GM21737 (cell line): Measurements from ENCODE around the gene AGPAT1.

Experiments
- ATAC-seq: cut with Tn5 transposase; IDR thresholded peaks from one replicate; pipeline ENCODE4 v1.9.1; 2021; ENCODE audit warnings: mild to moderate bottlenecking, moderate library complexity; ENCODE audit not compliant: unreplicated experiment

Gene AGPAT1

DNA sequence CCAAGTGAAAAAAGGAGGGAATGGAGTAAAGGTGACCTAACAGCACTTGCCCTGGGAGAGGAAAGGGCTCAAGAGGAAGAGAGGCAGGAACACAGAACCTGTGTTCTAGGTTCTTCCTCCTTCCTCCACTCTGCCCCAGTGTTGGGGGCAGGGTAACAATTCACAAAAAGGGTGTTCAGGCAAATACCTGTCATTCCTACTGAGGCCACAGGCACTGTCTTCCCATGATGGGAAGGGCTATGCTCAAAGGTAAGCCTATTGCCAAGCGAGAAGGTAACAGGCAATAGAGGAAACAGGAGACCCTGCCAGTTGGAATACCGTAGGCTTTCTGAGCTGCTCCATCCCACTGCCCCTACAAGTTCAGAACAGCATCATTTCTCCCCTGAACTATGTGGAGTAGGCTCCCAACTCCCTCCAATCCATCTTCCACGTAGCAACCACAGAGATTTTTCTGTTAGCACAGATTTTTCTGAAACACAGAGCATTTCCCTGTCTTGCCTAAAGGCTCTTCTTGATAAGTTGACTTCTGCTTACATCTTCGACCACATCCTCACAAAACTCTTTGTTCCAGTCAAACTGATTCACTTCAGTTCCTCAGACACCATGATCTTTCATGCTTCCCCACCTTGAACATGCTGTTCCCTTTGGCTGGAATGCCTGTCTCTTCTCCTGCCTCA, 2.7 kb downstream of the AGPAT1 start:
- ATAC-seq = no peak

DNA sequence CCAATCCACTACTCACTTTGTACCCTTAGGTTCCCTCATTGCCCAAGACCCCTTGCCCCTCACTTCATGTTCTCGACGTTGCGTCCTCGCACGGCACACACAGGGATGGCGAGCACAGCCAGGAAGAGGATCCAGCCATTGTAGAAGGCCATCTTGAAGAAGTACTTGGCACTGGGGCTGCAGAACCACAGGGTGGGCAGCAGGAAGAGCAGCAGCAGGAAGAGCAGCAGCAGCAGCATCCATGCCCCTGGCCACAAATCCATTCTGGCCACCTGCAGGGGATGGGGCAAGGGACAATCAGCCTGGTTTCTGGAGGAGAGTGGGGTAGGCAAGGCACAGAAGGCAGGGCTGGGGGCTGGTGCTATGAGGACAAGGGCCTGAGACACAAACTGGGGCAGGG, 4.7 kb downstream of the AGPAT1 start:
- ATAC-seq = no peak

DNA sequence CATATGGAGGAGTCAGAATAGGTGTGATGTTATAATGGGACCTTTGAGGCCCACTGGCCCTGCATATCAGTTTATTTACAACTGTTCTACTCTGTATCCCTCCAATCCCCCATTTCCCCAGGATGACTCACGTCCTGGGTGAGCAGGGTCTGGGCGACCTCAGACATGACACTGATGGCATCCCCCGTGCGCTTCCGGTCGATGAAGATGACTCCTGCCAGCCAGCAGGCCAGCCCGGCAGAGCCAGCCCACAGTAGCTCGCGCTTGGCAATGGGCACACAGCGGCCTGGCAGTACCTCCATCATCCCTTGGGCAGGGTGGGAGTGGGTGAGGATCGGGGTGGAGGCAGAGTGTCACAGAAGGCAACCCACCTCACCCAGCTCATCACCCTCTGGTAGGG, 5.6 kb downstream of the AGPAT1 start:
- no peak for ATAC-seq

DNA sequence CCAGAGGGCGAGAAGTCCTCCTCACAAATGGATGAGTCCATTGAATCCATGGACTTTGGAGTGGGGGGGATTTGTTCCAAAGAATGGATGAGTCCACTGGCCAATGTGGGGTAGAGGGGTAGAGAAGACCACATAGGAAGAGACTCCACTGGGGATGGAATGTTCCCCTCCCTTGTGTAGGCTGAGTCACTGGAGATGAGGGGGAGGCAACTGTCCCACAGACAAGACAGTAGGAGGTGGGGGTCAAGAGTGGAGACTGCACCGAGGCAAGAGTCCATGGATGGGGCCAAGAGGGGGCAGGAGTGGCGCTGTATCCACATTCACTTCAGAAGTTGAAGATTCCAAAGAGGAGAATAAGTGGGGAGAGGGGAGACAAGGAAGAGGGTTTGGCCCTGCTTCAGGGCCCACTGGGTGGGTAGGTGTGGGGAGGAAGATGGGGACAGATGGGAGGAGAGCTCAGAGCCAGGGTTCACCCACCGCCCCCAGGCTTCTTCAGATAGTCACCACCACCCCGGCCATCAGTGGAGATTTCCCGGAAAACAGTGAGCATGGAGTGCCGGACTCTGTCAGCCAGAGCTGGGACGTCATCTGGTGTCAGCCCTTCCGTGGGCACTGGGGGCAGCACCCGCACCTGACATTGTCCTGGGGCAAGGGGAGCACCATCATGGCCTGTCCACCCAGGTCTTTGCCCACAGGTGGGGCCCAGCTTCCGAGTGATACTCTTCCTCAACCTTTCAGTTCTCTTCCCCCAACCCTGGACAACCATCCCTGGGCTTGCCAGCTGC, 6.9 kb downstream of the AGPAT1 start:
- no peak for ATAC-seq

- no peak for ATAC-seq
These were observed 7.5 kb downstream of the AGPAT1 start for GRCh38 chr6:32168350-32168749.

- no peak for ATAC-seq
These were observed 8.1 kb downstream of the AGPAT1 start for GRCh38 chr6:32167761-32168262.

DNA sequence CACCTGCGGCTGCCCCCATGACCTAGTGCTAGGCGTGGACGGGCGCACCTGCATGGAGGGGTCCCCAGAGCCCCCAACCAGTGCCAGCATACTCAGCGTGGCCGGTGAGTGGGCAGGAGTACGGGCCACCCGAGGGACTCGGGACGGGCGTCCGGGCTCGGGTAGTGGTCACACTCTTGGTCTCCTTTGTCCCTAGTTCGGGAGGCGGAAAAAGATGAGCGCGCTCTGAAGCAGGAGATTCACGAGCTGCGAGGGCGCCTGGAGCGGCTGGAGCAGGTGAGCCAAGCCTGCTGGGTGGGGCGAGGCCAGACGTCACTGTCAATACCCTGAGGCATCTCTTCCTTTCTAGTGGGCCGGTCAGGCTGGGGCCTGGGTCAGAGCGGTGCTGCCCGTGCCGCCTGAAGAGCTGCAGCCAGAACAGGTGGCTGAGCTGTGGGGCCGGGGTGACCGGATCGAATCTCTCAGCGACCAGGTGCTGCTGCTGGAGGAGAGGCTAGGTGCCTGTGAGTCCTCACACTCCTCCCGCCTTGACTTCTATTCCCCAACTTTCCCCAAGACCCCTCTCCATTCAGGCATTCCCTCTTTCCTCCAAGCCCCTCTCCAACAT, 8.6 kb downstream of the AGPAT1 start:
- no peak for ATAC-seq

GRCh38 chr6:32166411-32167061, 9.3 kb downstream of the AGPAT1 start:
- ATAC-seq = no peak

DNA sequence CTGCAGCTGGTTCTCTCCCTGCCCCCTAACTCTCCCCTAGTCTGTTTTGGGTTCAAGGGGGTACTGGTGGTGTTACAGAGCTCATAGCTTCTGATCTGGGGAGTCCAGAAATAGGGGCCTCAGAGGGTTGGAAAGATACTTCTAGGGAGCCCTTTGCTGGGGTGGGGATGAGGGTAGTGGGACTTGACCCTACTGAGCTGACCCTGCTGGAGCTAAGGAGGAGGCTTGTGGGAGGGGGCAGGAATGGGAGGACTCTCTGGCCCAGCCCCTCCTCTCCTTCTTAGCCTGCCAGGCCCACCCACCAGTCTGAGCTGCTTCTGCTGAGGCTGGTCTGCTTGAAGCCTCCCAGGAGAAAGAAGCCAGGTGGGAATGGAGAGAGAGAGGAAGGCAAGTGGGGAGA, 11.6 kb downstream of the AGPAT1 start, which contains the start of gene EGFL8:
Gene EGFL8, plus strand, starts transcription at position 301 of the 400 bp plus-strand sequence. CDS start 1,571 bp downstream, outside the sequence.
- no peak for ATAC-seq

DNA sequence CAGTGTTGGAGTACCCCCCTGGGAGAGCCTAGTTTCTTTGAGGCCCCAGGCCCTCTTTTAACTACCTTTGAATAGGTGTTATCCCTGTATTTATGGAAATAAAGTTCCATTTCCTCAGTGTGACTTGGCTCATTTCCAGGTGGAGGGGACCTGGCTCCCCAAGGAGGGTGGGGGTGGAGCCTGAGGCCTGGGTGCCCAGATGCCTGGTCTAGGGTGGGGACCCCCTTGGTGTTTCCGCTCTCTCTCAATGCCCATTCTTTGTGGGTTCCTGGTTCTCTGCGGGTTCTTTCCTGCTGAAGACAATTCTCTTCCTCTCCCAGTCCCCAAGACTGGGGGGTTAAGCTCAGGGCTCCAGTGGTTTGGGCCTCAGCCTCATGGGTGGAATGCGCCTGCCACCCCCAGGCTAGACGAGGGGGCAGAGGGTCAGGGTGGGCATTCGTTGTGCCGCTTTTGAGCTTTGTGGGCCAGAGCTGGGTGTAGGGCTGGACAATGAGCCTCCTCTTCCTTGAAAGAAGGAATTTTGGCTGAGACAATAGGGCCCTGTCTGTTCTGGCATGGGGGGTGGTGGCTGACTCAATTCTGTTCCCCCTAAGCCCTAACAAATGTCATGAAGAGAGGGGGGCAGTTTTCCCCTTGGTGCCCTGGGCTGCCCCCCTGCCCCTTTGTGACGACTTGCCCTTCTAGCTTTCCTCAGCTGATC, 12.2 kb downstream of the AGPAT1 start:
- ATAC-seq = no peak

GRCh38 chr6:32158052-32158451, 17.8 kb downstream of the AGPAT1 start:
- no peak for ATAC-seq

DNA sequence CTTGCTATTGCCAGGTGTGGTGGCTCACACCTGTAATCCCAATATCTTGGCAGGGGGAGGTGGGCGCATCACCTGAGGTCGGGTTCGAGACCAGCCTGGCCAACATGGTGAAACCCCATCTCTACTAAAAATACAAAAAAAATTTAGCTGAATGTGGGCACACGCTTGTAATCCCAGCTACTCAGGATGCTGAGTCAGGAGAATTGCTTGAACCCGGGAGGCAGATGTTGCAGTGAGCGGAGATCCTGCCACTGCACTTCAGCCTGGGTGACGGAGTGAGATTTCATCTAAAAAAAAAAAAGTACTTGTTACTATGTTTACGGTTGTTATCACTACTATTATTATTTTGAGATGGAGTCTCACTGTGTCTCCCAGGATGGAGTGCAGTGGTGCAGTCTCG, 19.0 kb downstream of the AGPAT1 start:
- ATAC-seq = no peak

DNA sequence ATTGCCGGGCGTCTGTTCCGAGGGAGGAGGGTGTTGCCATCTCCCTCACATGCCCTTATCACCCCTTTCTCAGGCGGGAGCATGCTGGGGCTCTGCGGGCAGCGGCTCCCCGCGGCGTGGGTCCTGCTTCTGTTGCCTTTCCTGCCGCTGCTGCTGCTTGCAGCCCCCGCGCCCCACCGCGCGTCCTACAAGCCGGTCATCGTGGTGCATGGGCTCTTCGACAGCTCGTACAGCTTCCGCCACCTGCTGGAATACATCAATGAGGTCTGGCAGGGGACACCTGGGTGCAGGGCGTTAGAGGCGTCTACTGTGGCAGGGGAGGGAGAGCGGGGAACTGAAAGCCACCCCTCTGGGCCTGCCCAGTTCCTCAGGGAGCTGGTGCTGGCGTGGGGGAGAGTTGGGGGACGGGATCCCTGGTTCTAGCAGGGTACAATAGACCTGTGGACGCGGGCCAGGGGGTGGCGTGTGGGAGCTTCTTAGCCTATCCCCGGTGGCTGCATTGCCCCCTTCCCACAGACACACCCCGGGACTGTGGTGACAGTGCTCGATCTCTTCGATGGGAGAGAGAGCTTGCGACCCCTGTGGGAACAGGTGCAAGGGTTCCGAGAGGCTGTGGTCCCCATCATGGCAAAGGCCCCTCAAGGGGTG, 21.2 kb downstream of the AGPAT1 start:
- peak; percentile 56 for ATAC-seq

- ATAC-seq = peak; percentile 11
These were observed 22.0 kb downstream of the AGPAT1 start, which contains the start of gene PPT2 for GRCh38 chr6:32153564-32154513. PPT2 (plus strand) TSS chr6:32154141; CDS start chr6:32154595, 454 bp downstream.

GRCh38 chr6:32152769-32153563, 22.9 kb downstream of the AGPAT1 start:
- ATAC-seq = no peak

DNA sequence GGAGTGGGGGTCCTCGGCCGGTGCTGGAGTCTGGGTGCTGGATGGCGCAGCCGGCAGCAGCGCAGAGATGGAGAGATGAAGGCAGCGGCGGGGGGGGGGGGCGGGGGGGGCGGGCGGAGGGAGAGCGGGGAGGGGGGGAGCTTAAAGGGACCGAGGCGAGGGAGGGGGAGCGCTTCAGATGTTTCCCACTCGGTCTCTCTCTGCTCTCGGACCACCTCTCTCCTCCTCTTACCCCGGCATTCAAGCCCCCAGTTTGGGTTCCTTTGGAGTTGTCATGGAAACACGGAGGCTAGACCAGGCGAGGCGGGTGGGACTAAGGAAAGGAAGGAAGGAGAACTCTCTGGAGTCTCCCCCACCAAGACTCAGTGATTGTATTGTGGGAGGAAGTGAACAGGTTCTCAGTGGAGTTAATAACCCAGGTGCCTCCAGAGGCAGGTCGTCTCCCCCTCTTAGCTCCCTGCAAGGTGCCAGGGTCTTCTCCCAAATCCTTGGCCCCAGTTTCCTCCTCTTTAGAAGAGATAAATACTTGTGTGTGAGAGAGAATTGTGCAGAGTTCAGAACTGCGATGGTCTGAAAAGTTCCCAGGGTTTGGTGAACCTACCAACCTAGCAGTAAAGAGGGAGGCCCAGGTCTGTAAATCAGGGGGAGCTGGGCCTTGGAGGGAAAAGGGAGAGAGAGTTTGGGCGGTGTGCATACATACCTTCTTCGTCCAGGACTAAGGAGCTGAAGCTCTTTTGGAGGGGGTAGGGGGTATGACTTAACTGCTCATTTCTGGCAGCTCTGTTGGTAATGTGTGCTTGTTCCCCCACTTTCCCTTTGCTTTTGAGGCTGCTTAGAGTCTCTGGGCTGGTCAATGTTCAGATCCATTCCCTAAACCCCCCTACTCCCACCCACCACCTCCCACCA, 23.8 kb downstream of the AGPAT1 start, which contains the start of gene PRRT1:
Gene PRRT1, minus strand, starts transcription at position 77 of the 906 bp plus-strand sequence. CDS start 112 bp downstream, outside the sequence.
- no peak for ATAC-seq
